HG02610 (cell line): ENCODE data around the gene GSTCD.
"Not testable (repeated sequence)": the region's sequence is repeated elsewhere in the genome, so short reads cannot be mapped to it uniquely, and the experiment has no call there.

Source experiments
- ATAC-seq: cut with Tn5 transposase; IDR thresholded peaks from one replicate; pipeline ENCODE4 v1.9.1; 2021; ENCODE audit warnings: mild to moderate bottlenecking, moderate library complexity; ENCODE audit not compliant: unreplicated experiment

Gene GSTCD

DNA sequence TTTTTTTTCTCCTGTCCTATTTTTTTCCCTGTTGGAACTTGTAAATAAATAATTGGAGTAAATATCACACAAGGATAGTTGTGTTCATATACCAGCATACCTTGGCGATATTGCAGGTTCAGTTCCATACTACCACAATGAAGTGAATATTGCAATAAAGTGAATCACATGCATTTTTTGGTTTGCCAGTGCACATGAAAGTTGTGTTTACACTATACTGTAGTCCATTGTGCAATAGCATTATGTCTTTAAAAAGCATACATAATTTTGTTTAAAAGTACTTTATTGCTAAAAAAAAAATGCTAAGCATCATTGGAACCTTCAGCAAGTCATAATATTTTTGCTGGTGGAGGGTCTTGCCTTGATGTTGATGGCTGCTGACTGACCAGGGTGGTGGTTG, 88.6 kb downstream of the GSTCD start:
- no peak for ATAC-seq

DNA sequence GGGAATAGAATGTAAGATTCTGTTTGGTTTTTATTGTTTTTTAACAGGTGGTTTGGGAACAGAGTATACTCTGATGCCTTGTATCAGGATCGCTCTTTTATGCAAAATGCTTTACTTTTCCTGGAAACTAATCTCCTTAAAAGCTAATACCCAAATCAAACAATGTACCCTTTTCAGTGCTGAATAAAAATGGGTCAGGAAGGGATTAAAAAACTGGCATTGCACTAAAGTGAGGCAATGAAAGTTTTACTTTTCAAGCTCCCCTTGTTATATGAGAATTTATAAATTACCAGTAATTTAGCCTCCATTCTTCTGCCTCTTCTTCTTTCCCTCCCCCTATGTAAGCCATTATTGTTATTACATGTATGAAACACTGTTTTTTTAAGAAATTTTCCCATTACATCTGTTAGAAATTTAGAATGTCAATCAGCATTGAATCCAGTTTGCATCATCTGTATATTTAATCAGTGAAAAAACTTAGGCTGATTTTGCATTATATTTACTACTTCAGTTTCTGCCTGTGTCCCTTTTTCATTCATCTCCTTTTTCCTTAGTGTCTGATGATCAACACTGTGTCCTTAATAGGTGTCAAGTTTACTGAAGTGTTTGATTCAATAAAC, 97.0 kb downstream of the GSTCD start:
- ATAC-seq = no peak

DNA sequence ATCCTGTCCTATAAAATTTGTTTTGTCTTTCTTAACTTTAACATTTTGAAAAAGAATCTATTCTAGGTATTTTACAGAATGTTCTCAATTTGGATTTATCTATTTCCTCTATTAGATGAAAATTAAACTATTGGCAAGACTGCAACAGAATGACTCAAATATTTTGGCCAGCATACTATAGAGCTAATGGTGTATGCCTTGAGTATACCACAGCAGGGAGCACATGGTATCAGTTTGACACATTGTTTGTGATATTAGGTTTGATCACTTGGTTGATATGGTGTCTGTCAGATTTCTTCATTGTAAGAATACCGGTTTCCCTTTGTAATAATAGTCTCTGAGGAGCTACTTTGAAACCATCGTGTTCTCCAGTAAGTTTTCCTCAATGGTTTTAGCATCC, 98.9 kb downstream of the GSTCD start:
- ATAC-seq = no peak

DNA sequence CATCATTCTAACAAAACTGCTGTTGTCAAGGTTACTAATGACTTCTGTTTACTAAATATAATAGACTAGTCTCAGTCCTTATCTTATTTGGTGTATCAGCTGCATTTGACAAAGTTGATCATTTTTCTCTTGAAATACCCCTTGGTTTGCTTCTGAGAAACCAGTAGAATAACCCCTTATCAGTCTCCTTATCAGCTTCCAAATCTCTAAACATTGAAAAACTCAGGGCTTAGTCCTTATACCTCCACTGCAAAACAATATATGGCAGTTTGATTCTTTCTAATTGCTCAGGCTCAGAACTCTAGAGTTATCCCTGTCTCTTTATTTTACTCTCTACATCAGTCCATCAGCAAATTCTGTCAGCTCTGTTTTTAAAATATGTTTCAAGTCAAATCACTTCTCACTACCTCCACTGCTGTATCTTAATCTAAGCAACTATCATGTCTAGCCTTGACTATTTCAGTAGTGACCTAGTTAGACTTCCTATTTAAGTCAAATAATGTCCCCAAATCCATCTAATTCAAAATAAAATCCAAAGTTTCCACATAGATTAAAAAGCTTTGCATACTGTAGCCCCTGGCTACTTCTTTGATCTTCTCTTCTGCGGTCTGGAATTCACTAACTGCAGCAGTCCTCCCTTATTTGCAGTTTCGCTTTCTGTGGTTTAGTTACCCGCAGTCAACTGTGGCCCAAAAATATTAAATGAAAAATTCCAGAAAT, 99.6 kb downstream of the GSTCD start:
- ATAC-seq = no peak

DNA sequence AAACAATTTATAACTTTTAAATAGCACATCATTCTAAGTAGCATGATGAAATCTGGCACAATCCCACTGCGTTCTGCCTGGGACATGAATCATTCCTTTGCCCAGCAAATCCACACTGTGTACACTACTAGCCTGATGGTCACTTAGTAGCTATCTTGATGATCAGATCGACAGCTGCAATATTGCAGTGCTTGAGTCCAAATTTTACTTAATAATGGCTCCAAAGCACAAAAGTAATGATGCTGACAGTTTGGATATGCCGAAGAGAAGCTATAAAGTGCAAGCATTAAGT, 100.1 kb downstream of the GSTCD start:
- ATAC-seq = no peak

DNA sequence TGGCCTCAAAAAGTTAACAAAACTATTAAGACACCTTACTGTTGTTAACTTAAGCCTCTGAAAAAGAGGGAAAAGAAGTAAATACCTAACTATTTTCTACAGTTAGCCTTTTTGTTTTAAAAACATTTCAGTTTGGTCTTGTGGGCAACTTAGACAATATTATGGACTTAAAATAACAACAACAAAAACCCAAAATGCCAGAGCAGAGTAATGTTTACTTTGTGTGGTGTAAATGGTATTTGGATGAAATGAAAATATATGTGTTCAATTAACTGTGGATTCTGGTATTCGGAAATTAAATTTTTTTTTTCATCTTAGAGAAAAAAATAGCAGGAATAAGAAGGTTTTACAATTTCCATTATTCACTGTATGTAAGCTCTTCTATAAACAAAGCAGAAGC, 107.1 kb downstream of the GSTCD start:
- no peak for ATAC-seq

- no peak for ATAC-seq
Observed at GRCh38 chr4:105822061-105822460, 113.5 kb downstream of the GSTCD start.

DNA sequence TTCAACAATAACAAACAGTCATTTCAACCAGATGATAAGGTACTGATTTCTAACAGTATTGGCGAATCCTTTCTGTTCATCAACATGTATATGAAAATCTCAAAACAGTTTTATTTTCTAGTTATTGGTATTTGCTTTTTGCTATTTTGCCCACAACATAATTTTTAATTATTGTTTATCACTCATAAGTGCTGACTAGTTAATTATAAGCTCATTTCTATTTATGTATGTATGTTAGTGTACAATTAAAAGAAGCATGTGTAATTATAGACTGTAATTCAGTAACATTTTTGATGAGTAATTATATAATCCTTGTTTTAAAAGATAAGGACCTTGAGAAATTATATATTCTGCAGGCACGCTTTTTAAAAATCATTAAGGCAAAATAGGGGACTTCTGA, 119.5 kb downstream of the GSTCD start:
- no peak for ATAC-seq

- no peak for ATAC-seq
Observed at GRCh38 chr4:105831189-105831588, 122.6 kb downstream of the GSTCD start.

GRCh38 chr4:105835177-105835576, 126.6 kb downstream of the GSTCD start:
- no peak for ATAC-seq

- no peak for ATAC-seq
Observed at GRCh38 chr4:105836537-105836936, 128.0 kb downstream of the GSTCD start.

- no peak for ATAC-seq
Observed at GRCh38 chr4:105837037-105837436, 128.5 kb downstream of the GSTCD start.

- no peak for ATAC-seq
Observed at GRCh38 chr4:105838082-105838481, 129.5 kb downstream of the GSTCD start.

DNA sequence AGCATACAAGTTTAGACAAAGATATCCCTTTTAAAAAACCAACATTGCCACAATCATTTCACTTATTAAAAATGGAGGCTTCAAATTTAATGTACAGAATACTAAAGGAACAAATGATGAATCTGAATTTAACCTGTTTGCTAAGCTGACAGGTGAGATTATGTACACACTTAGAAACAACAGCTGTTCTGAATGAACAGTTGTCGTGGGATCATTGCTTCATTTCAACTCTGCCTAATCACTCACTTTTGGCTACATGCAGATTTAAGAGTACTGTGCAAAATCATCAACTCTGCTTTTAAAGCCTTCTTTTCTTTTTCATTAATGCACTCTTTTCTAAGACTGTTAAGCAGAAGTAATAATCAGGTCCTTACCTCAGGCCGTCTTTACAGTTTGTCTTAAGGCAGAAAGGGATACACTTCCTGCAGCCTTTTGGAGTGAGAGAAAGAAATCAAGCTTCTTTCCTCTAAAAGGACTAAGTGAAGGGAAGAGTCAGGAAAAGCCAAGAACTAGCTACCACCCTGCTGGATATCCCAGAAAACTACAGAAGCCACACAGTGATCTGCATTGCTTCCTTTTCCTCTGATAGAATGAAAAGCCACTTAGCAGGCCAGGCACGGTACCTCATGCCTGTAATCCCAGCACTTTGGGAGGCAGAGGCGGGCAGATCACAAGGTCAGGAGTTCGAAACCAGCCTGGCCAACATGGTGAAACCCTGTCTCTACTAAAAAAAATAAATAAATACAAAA, 132.0 kb downstream of the GSTCD start:
- no peak for ATAC-seq

GRCh38 chr4:105843941-105844340, 135.4 kb downstream of the GSTCD start:
- no peak for ATAC-seq

DNA sequence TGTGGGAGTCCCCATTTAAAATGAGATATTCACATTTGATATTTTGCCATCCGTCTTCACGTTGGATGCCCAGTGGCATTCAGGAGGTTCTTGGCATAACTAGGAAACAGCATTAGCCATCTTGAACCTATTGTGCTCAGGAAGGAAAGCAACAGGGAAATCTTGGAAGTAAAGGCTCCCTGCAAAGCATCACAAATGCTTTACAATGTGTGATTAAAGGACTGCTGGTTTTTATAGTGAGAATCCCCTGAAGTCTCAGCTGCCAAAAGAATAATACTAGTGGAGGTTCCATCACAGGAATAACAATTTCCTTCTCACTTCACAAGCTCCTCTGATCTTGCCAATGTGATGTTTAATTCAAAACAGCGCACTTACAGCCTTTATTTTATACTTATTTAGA, 137.0 kb downstream of the GSTCD start:
- ATAC-seq = no peak

GRCh38 chr4:105848359-105848758, 139.8 kb downstream of the GSTCD start:
- not testable (repeated sequence) for ATAC-seq

DNA sequence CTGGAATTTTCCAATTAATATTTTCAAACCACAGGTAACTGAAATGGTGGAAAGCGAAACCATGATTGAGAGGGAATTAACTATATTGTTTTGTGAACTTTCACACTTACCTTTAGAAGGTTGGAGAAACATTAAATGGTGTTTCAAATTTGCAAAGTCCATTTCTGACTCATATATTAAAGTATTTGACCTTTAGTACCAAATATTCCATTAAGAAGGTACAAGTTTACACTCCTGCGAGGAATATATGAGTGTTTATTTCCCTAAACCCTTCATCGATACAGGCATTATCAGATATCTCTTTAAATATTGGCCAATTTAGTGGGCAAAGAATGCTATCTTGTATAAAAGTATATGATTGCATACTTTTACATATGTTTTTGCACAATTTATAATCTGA, 142.6 kb downstream of the GSTCD start:
- ATAC-seq = no peak

- ATAC-seq = not testable (repeated sequence)
Observed at GRCh38 chr4:105852230-105852629, 143.6 kb downstream of the GSTCD start.

DNA sequence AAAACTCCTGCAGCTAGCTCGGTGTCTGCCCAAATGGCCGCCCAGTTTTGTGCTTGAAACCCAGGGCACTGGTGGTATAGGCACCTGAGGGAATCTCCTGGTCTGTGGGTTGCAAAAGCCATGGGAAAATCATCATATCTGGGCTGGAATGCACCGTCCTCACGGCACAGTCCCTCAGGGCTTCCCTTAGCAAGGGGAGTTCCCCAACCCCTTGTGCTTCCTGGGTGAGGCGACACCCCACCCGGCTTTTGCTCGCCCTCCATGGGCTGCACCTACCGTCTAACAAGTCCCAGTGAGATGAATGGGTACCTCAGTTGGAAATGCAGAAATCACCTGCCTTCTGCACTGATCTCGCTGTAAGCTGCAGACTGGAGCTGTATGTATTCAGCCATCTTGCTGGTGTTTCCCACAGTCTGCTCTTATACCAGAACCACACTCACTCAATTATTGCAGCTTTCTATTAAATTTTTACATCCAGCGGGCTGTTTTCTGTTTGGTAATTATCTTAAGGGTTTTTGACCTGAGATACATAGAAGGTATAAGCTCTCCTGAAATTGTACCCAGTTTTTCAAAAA, 150.0 kb downstream of the GSTCD start:
- ATAC-seq = peak; percentile 45

DNA sequence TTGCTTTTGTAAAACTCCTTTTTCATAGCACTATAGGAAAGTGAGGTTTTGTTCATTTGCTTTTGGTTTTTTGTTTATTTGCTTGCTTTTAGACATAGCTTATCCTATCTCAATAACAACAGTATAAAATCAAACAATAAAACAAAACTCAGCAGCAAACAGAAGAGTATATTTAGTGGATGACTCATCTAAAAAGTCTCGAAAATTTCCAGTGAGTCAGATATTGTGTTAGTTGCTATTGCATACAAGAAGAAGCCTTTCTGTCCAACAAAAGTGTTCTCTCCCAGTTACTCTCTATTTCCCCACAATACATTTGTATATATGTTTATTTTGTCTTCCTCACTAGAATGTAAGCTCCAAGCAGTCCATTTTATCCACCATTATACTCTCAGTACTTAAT, 150.6 kb downstream of the GSTCD start:
- ATAC-seq = peak; percentile 77

GRCh38 chr4:105870963-105871362, 162.4 kb downstream of the GSTCD start:
- ATAC-seq = no peak
